HCT116 (cell line): ENCODE data around the gene CXCL5. TPM values are rescaled to one million over a fixed set of nuclear protein-coding genes. Genes with fewer than 3 reads are reported as not detected.

Experiments used
- ATAC-seq: fragments of 200-7000 bp; cut with Tn5 transposase; 2 replicates; pipeline ENCODE4 v1.9.1; 2020; ENCODE audit warnings: mild to moderate bottlenecking, moderate library complexity
- BruUV-seq: library from RNA; stranded (reverse); fragments of 400-500 nt; replicated peaks from 2 replicates; lab custom pipeline; 2021; lab: Mats Ljungman, UMichigan
- CTCF ChIA-PET: fragments of 300-600 bp; sonication (Branson Sonifier 250); formaldehyde crosslinking; loops from one replicate; lab custom pipeline; 2021; ENCODE audit warnings: antibody characterized with exemption; lab: Charles Lee
- POLR2A ChIA-PET: fragments of 300-600, 350-600 bp; sonication (Branson Sonifier 250); formaldehyde crosslinking; loops from one replicate; lab custom pipeline; 2021; ENCODE audit warnings: antibody characterized with exemption; lab: Charles Lee
- RAD21 ChIA-PET, 2 experiments: fragments of 300-600 bp; sonication (Branson Sonifier 250); formaldehyde crosslinking; loops; one replicate each; lab custom pipeline; 2023; ENCODE audit warnings: low total read pairs in 2 of 2; ENCODE audit not compliant: uncharacterized antibody in 2 of 2, unreplicated experiment in 2 of 2, low non-redundant PET in 1 of 2; lab: Charles Lee
- DNase-seq: peaks from one replicate; pipeline ENCODE4 v3.0.0-alpha.2; 2010; ENCODE audit warnings: low read depth, low spot score
- H2AFZ ChIP-seq: fragments of 200-600 bp; shearing (Covaris generic), sonication (generic); 2 replicates; pipeline ENCODE4 v1.6.1; 2017; ENCODE audit warnings: low read depth, mixed run types, mixed read lengths, antibody characterized with exemption, low read length; ENCODE audit not compliant: poor library complexity, severe bottlenecking
- H3K27ac ChIP-seq: 2 replicates; pipeline ENCODE4 v1.5.1; 2012; ENCODE audit warnings: low read depth, low read length
- H3K27me3 ChIP-seq: fragments of 200-600 bp; sonication (generic); 2 replicates; pipeline ENCODE4 v1.6.1; 2016; ENCODE audit warnings: mixed run types, low read length, mixed read lengths; ENCODE audit not compliant: insufficient read depth
- H3K36me3 ChIP-seq, 2 experiments: fragments of 200-500 bp in 1 of 2; fragments of 200-600 bp in 1 of 2; sonication (Bioruptor generic) in 1 of 2; sonication (generic) in 1 of 2; 2 replicates each; pipeline versions ENCODE4 v1.5.1 to v1.6.1; 2014 to 2016; ENCODE audit warnings: low read length in 2 of 2, inconsistent platforms in 1 of 2, mixed read lengths in 1 of 2, mixed run types in 1 of 2; ENCODE audit not compliant: insufficient read depth in 2 of 2, control insufficient read depth in 1 of 2
- H3K4me1 ChIP-seq, 2 experiments: fragments of 200-600 bp in 1 of 2; sonication (generic) in 1 of 2; 2 replicates each; pipeline versions ENCODE4 v1.5.1 to v1.6.1; 2012 to 2017; ENCODE audit warnings: low read length in 2 of 2, inconsistent platforms in 1 of 2, mild to moderate bottlenecking in 1 of 2, mixed read lengths in 1 of 2, mixed run types in 1 of 2, moderate library complexity in 1 of 2; ENCODE audit not compliant: insufficient read depth in 2 of 2, control insufficient read depth in 1 of 2
- H3K4me2 ChIP-seq: fragments of 200-600 bp; sonication (generic); 2 replicates; pipeline ENCODE4 v1.6.1; 2017; ENCODE audit warnings: mixed run types, low read length, mixed read lengths
- H3K4me3 ChIP-seq, 2 experiments: fragments of 200-600 bp in 1 of 2; sonication (generic) in 1 of 2; replicated peaks in 1 of 2; 2 replicates each; pipeline ENCODE4 v1.5.1; 2011 to 2016; ENCODE audit warnings: low read length in 2 of 2, control low read depth in 1 of 2, low read depth in 1 of 2, mild to moderate bottlenecking in 1 of 2, mixed read lengths in 1 of 2, mixed run types in 1 of 2
- H3K79me2 ChIP-seq: fragments of 200-600 bp; sonication (generic); 2 replicates; pipeline ENCODE4 v1.6.1; 2017; ENCODE audit warnings: mild to moderate bottlenecking, mixed run types, low read length, moderate library complexity, mixed read lengths; ENCODE audit not compliant: insufficient read depth
- H3K9ac ChIP-seq: fragments of 200-600 bp; sonication (generic); 2 replicates; pipeline ENCODE4 v1.6.1; 2016; ENCODE audit warnings: low read length, mixed read lengths
- H3K9me2 ChIP-seq: fragments of 200-600 bp; sonication (generic), shearing (Covaris generic); 2 replicates; pipeline ENCODE4 v1.6.1; 2017; ENCODE audit warnings: mixed run types, mild to moderate bottlenecking, moderate library complexity; ENCODE audit not compliant: insufficient read depth
- H3K9me3 ChIP-seq, 2 experiments: fragments of 200-500 bp in 1 of 2; fragments of 200-600 bp in 1 of 2; sonication (Bioruptor generic) in 1 of 2; sonication (generic) in 1 of 2; 2 replicates each; pipeline ENCODE4 v1.6.1; 2014 to 2017; ENCODE audit warnings: low read length in 2 of 2, mixed read lengths in 2 of 2, inconsistent platforms in 1 of 2, low read depth in 1 of 2, mild to moderate bottlenecking in 1 of 2, mixed run types in 1 of 2, moderate library complexity in 1 of 2; ENCODE audit not compliant: control insufficient read depth in 1 of 2, insufficient read depth in 1 of 2
- H4K20me1 ChIP-seq: fragments of 200-600 bp; sonication (generic), shearing (Covaris generic); 2 replicates; pipeline ENCODE4 v1.6.1; 2017; ENCODE audit warnings: mixed run types, mild to moderate bottlenecking, moderate library complexity; ENCODE audit not compliant: insufficient read depth
- CEBPB ChIP-seq: IDR thresholded peaks from 2 replicates; pipeline ENCODE4 v1.6.1; 2012; ENCODE audit warnings: low read depth
- CTCF ChIP-seq, 3 experiments: fragments of 200-600 bp in 1 of 3; sonication (generic) in 1 of 3; IDR thresholded peaks in 2 of 3; conservative IDR thresholded peaks in 1 of 3; 2 replicates each; pipeline ENCODE4 v1.5.1; 2012 to 2017; ENCODE audit warnings: low read depth in 2 of 3, low read length in 2 of 3, antibody characterized with exemption in 1 of 3, borderline replicate concordance in 1 of 3, control low read depth in 1 of 3, mild to moderate bottlenecking in 1 of 3, mixed read lengths in 1 of 3, mixed run types in 1 of 3, moderate library complexity in 1 of 3; ENCODE audit not compliant: insufficient read depth in 1 of 3
- EGR1 ChIP-seq: IDR thresholded peaks from 2 replicates; pipeline ENCODE4 v1.6.1; 2012; ENCODE audit warnings: low read depth
- FOSL1 ChIP-seq: IDR thresholded peaks from 2 replicates; pipeline ENCODE4 v1.6.1; 2012; ENCODE audit warnings: low read depth
- JUND ChIP-seq: IDR thresholded peaks from 2 replicates; pipeline ENCODE4 v1.6.1; 2012
- POLR2A ChIP-seq: IDR thresholded peaks from 2 replicates; pipeline ENCODE4 v1.7.0; 2011; ENCODE audit warnings: borderline replicate concordance; ENCODE audit not compliant: insufficient read depth, insufficient read length; ENCODE audit errors: extremely low read depth
- POLR2AphosphoS5 ChIP-seq: IDR thresholded peaks from 2 replicates; pipeline ENCODE4 v1.6.1; 2011; ENCODE audit warnings: mild to moderate bottlenecking, low read depth, low read length, moderate library complexity
- RAD21 ChIP-seq: IDR thresholded peaks from 2 replicates; pipeline ENCODE4 v1.6.1; 2012; ENCODE audit warnings: low read depth, mild to moderate bottlenecking
- REST ChIP-seq: IDR thresholded peaks from 2 replicates; pipeline ENCODE4 v1.6.1; 2012; ENCODE audit warnings: low read depth
- SIN3A ChIP-seq: IDR thresholded peaks from 2 replicates; pipeline ENCODE4 v1.6.1; 2012; ENCODE audit warnings: low read depth
- SP1 ChIP-seq: IDR thresholded peaks from 2 replicates; pipeline ENCODE4 v1.6.1; 2012; ENCODE audit warnings: low read depth
- SRF ChIP-seq: IDR thresholded peaks from 2 replicates; pipeline ENCODE4 v1.6.1; 2012; ENCODE audit warnings: low read depth
- TCF7L2 ChIP-seq: IDR thresholded peaks from 2 replicates; pipeline ENCODE4 v1.7.0; 2011; ENCODE audit warnings: borderline replicate concordance, inconsistent platforms; ENCODE audit not compliant: insufficient read depth, insufficient read length; ENCODE audit errors: extremely low read depth
- YY1 ChIP-seq: IDR thresholded peaks from 2 replicates; pipeline ENCODE4 v1.6.1; 2011; ENCODE audit warnings: low read length, low read depth, moderate library complexity, mild to moderate bottlenecking; ENCODE audit not compliant: insufficient replicate concordance; ENCODE audit errors: extremely low read depth
- ZBTB33 ChIP-seq: IDR thresholded peaks from 2 replicates; pipeline ENCODE4 v1.6.1; 2011; ENCODE audit warnings: mild to moderate bottlenecking, low read length, moderate library complexity; ENCODE audit not compliant: insufficient replicate concordance; ENCODE audit errors: extremely low read depth
- ZFX ChIP-seq: fragments of 450-650 bp; IDR thresholded peaks from 2 replicates; pipeline ENCODE4 v1.6.1; 2017
- ZNF274 ChIP-seq: fragments of 200-500 bp; sonication (Bioruptor generic); IDR thresholded peaks from 2 replicates; pipeline ENCODE4 v1.6.1; 2014; ENCODE audit warnings: mild to moderate bottlenecking, low read depth, low read length, inconsistent platforms
- intact Hi-C: fragments of 100-400 bp; cut with micrococcal nuclease; formaldehyde crosslinking; loops from 2 replicates; pipeline ENCODE4 v1.10.0; 2022
- total RNA-seq: library from RNA; stranded (reverse); gene quantifications from one replicate; pipeline ENCODE4 v1.2.1, GENCODE V29; 2021; ENCODE audit not compliant: unreplicated experiment
- TF ChIP-seq, protein P1 (sequence below): IDR thresholded peaks from 2 replicates; pipeline ENCODE4 v1.6.1; 2012
- TF ChIP-seq, protein P2 (sequence below): IDR thresholded peaks from 2 replicates; pipeline ENCODE4 v1.6.1; 2012

The CXCL5 gene
- total RNA-seq, 1 experiment from 2014 or later, result not detected

DNA sequence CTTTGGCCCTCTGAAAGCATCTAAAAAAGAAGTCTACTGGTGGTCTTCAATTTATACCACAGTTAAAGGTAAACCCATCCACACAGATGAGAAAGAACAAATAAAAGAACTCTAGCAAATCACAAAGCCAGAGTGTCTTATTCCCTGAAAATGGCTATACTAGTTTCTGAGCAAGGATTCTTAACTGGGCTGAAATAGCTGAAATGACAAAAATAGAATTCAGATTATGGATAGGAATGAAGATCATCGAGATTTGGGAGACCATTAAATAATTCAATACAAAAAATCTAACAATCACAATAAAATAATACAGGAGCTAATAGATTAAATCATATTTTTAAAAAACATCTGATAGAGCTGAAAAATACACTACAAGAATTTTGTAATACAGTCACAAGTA is 28.5 kb downstream of the CXCL5 start:
- Histone ChIP-seq H3K79me2 (no peaks in the 10 kb centered on the region), H4K20me1 (no peaks in the 10 kb centered on the region), H3K9me3 (0 out of 4 replicates have a peak, but pooled peaks cover 0 to 5% of the 10 kb centered on the region in 2 experiments), H3K9ac (no peak overlapping the region), H2AFZ (no peak overlapping the region), H3K27me3 (no peaks in the 10 kb centered on the region), H3K4me3 (no peak overlapping the region), H3K36me3 (no peaks in the 10 kb centered on the region), H3K9me2 (no peaks in the 10 kb centered on the region), H3K4me1 (peaks cover 0 to 2% of the 10 kb centered on the region in 2 experiments; a peak in 1 of 4 replicates), H3K27ac (no peak overlapping the region), H3K4me2 (no peak overlapping the region)
- intact Hi-C loops, result no loop called here
- ChIA-PET RAD21 (no interaction called here), POLR2A (no interaction called here), CTCF (no interaction called here)
- DNase-seq, result no peak
- no peak for TF ChIP-seq FOSL1
- TF ChIP-seq POLR2A, result no peak
- TF ChIP-seq ZNF274, result no peak
- TF ChIP-seq CEBPB, result no peak
- TF ChIP-seq RAD21, result no peak
- no peak for TF ChIP-seq TCF7L2
- no peak for TF ChIP-seq SRF
- no peak for TF ChIP-seq ZBTB33
- TF ChIP-seq SP1, result no peak
- TF ChIP-seq, protein P1, sequence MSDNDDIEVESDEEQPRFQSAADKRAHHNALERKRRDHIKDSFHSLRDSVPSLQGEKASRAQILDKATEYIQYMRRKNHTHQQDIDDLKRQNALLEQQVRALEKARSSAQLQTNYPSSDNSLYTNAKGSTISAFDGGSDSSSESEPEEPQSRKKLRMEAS, result no peak
- TF ChIP-seq JUND, result no peak
- no peak for TF ChIP-seq EGR1
- TF ChIP-seq YY1, result no peak
- TF ChIP-seq, protein P2, sequence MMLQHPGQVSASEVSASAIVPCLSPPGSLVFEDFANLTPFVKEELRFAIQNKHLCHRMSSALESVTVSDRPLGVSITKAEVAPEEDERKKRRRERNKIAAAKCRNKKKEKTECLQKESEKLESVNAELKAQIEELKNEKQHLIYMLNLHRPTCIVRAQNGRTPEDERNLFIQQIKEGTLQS, result no peak
- no peak for TF ChIP-seq SIN3A
- TF ChIP-seq REST, result no peak
- TF ChIP-seq CTCF (IDR thresholded peaks at IDR 0.05 in 2 of 3, conservative IDR thresholded peaks at IDR 0.05 in 1 of 3; ENCODE audit: borderline replicate concordance in 1 of 3, insufficient read depth in 1 of 3, low read depth in 2 of 3, low read length in 2 of 3), result no peak
- no peak for TF ChIP-seq ZFX
- TF ChIP-seq POLR2AphosphoS5, result no peak
- no peak for ATAC-seq
- no TSS peak for BruUV-seq
